HG03342 (cell line): Measurements from ENCODE around the gene PRR20B.
"Not testable (repeated sequence)": the region's sequence is repeated elsewhere in the genome, so short reads cannot be mapped to it uniquely, and the experiment has no call there.

Source experiments
- ATAC-seq: cut with Tn5 transposase; IDR thresholded peaks from one replicate; pipeline ENCODE4 v1.9.1; 2021; ENCODE audit warnings: mild to moderate bottlenecking, moderate library complexity; ENCODE audit not compliant: unreplicated experiment

PRR20B gene

GRCh38 chr13:57147188-57147587, at the start of gene PRR20B:
PRR20B (plus strand) TSS chr13:57147488; CDS start chr13:57147875, 387 bp downstream.
- ATAC-seq, result not testable (repeated sequence)

- no peak for ATAC-seq
Measured at GRCh38 chr13:57114945-57115344, 32.3 kb upstream of the PRR20B start.

GRCh38 chr13:57123681-57124080, 23.6 kb upstream of the PRR20B start:
- ATAC-seq, result no peak

GRCh38 chr13:57128909-57129308, 18.4 kb upstream of the PRR20B start:
- no peak for ATAC-seq

GRCh38 chr13:57136093-57136492, 11.2 kb upstream of the PRR20B start:
- ATAC-seq, result no peak

GRCh38 chr13:57137585-57137984, 9.7 kb upstream of the PRR20B start:
- ATAC-seq, result no peak

GRCh38 chr13:57138988-57139387, 8.3 kb upstream of the PRR20B start:
- no peak for ATAC-seq

- not testable (repeated sequence) for ATAC-seq
Measured at GRCh38 chr13:57139781-57140180, 7.5 kb upstream of the PRR20B start.

GRCh38 chr13:57140235-57140968, 6.9 kb upstream of the PRR20B start, which contains the start of gene PRR20A:
PRR20A (plus strand) TSS chr13:57140918; CDS start chr13:57141305, 387 bp downstream.
- not testable (repeated sequence) for ATAC-seq

- not testable (repeated sequence) for ATAC-seq
Measured at GRCh38 chr13:57148106-57148505, 818 bp downstream of the PRR20B start.

- not testable (repeated sequence) for ATAC-seq
Measured at GRCh38 chr13:57153761-57154160, 6.5 kb downstream of the PRR20B start, which contains the start of gene PRR20C. PRR20C (plus strand) TSS chr13:57154061; CDS start chr13:57154448, 387 bp downstream.

GRCh38 chr13:57160332-57160731, 13.0 kb downstream of the PRR20B start, which contains the start of gene PRR20D:
PRR20D (plus strand) TSS chr13:57160632; CDS start chr13:57161019, 387 bp downstream.
- not testable (repeated sequence) for ATAC-seq

GRCh38 chr13:57166897-57167296, 19.6 kb downstream of the PRR20B start, which contains the start of gene PRR20E:
PRR20E (plus strand) TSS chr13:57167197; CDS start chr13:57167584, 387 bp downstream.
- not testable (repeated sequence) for ATAC-seq

- ATAC-seq, result no peak
Measured at GRCh38 chr13:57191667-57192066, 44.4 kb downstream of the PRR20B start.
